Muscle of back (tissue), 11 donors: ENCODE data around the gene AOPEP. TPM values are rescaled to one million over a fixed set of nuclear protein-coding genes. Genes with fewer than 3 reads are reported as not detected.
"Not testable (repeated sequence)": the region's sequence is repeated elsewhere in the genome, so short reads cannot be mapped to it uniquely, and the experiment has no call there.

Experiments
- DNase-seq, 3 donors: peaks; one replicate each; pipeline versions ENCODE4 v3.0.0 to v3.0.0-alpha.2; 2013
- polyA plus RNA-seq, 10 donors: library from polyadenylated mRNA; unstranded; fragments of 120-200 nt; gene quantifications; one replicate each; pipeline ENCODE4 v1.2.1, GENCODE V29; 2013; ENCODE audit not compliant: insufficient read length in 10 of 10

The AOPEP gene
- polyA plus RNA-seq, 10 donors = 25.6 to 44.3 (median 32.8) TPM

DNA sequence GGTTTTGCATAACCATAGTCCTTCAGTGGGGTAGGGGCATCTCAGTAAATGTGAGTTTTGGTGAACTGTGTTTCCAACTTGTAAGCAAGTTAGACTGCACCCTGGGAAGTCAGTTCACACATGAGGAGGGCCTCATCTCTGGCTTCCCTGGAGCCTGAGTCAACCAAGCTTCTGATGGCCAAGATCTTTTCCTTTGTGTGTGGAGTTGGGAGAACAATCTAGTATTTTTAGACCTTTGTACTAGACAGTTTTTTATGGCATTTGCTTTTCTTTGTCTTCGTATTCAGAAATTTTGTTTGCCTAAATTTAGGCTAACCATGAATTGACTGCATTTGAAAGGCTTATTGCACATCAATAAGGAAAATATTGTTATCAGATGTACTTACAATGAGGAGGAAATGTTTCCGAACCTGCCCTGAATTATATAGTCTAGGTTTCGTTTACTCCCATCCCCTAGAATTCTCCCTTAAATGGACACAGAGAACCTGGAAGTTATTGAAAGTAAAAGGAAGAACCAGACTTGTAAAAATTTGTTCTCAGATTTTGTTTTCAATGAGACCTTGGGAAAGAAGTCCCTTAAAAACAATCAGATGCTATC is 204.6 kb downstream of the AOPEP start:
- no peak for DNase-seq

DNA sequence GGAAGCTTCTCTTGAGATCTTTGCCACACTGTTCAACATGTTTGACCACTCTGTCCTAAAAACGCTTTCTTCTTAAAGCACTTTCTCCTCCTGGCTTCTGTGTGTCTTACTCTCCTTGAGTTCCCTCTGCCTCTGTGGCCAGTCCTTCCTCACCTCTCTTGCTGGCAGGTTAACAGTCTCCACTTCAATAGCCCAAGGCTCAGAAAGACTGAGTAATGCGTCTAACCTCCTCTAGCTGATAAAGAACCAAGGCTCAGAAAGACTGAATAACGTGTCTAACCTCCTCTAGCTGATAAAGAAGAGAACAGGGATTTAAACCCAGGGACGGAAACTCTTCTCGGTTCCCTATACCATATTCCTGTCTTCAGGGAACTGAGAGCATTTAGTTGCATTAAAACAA is 205.2 kb downstream of the AOPEP start:
- no peak for DNase-seq

DNA sequence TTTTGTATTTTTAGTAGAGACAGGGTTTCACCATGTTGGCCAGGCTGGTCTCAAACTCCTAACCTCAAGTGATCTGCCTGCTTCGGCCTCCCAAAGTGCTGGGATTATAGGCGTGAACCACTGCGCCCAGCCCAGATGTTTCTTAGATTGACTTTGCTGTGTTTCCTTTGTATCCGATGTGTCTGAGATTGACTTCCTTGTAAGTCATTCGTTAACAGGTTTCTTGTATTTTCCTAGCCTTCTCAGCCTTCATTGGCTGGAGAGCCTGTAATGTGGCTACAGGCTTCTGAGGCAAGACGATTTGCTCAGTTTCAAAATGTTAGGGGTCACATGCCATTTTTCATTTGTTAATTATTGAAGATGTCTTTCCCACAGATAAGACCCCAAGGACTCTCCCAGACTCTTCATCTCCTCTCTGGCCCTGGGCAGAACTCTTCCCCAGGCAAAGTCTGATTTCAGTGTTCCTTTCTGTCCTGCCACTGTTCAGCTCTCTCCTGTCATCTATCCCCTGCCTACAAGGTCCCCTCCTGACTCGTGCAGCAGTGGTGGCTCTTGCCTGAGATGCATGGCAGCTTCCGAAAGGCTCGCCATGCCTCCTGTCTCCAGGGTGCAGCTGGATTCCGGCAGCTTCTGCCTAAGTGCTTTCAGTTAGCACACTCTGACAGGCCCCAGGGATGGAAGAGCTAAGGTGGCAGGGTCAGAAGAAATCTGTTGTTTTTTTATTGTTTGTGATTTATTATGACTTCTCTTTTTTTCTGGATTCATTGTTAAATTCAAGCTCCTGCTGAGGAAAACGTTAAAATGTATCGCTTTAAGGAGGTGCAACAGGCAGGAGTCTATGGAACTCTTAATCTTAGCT is 206.4 kb downstream of the AOPEP start:
- no peak for DNase-seq

DNA sequence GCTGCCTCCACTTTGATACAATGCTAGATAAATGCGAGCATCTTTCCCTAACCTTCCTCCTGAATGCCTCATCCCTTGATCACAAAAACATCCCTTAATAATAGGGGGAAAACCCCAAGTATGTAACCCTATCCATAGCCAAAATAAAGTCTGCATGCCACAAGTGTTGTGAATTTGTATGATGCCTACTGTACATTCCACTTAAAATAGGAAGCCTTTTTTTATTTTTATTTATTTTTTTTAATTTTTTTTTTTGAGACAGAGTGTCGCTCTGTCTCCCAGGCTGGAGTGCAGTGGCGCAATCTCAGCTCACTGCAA is 207.0 kb downstream of the AOPEP start:
- no peak for DNase-seq

DNA sequence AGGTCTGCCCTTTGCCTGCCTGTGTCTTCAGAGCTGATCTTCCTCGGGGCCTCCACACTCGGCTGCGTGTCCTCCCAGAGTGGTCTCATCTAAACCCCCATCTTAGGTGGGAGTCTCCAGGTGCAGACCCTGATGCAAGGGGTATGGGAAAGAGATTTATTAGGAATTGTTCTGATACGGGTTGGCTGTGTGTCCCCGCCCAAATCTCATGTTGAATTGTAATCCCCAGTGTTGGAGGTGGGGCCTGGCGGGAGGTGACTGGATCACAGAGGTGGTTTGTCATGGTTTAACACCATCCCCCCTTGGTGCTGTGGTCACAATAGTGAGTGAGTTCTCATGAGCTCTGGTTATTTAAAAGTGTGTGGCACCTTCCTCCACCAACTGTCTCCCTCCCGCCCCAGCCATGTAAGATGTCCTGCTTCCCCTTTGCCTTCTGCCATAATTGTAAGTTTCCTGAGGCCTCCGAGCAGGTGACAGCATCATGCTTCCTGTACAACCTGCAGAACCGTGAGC is 208.4 kb downstream of the AOPEP start:
- DNase-seq = no peak

DNA sequence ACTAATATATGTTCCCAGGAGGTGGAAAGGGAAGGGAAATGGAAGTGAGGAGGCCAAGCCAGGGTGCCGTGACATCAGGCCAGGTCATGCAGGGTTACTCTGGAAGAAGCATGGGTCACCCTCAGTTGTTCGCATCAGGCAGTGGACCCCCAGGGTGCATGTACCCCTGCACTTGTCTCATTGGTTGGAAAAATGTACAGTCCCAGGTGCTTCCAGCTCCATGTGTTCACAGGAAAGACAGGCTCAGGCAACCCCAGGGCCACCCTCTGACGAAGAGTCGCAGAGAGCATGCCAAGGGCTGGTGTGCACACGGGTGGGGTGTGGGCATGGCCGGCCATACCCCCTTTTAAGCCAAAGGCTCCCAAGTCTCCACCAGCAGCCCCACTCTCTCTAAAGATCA is 208.9 kb downstream of the AOPEP start:
- no peak for DNase-seq

DNA sequence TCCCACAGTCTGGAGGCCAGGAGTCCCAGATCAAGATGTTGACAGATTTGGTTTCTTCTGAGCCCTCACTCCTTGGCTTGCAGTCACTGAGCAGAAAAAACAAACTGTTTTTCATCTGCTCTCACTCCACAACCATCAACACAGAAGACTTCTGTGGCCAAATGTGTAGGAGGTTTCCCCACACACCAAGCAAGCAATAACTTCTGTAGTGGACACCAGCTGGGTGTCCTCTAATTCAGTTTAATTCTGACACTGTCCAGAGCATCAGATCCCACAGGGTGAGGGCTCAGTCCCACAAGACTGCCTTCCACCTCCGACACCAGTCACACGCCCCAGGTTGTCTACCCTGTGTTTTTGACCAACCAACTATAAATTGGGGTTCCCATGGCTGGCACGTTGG is 209.9 kb downstream of the AOPEP start:
- no peak for DNase-seq

DNA sequence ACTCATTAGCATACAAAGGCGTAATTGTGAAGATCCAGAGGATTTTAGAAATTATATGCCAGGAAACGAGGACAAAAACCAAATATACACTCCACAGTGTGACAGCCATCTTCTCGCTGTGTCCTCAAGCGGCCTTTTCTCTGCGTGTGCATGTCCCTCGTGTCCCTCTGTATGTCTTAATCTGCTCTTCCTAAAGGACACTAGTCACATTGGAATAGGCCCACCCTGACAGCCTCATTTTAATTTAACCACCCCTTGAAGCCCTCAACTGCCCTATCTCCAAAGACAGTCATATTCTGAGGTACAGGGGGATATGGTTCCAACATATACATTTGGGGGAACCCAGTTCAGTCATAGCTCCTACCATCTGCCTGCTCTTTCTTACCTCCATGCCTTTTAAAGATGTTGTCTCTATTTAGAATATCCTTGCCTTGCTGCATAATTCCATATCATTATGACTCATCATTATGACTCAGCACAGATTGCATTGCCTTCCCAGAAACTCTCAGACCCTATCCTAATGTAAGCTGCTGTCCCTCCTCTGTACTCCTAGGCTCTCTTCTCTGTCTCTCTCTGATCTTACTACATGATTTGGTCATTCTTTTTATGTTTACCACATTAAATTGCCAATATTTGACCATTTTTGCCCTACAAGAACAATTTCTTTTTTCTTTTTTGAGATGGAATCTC is 210.9 kb downstream of the AOPEP start:
- DNase-seq = peak in 1 of 3 donors; percentile 80

DNA sequence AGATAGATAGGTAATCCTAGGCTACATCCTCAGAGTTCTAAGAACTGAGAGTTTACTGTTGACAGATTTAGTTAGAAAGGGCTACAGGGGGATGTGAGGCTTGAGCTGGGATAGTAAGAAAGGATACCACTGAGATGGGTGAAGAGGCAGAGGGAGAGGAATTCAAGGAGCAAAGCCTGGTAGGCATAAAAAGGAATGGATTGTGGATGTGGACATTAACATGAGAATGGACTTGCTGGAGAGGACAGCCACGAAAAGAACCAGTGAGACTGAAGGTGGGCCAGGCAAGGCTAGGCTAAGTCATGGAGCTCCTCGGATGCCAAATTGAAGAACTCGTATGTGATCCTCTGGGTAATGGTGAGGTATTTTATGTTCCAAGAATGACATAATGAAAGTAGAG is 211.9 kb downstream of the AOPEP start:
- DNase-seq = no peak

DNA sequence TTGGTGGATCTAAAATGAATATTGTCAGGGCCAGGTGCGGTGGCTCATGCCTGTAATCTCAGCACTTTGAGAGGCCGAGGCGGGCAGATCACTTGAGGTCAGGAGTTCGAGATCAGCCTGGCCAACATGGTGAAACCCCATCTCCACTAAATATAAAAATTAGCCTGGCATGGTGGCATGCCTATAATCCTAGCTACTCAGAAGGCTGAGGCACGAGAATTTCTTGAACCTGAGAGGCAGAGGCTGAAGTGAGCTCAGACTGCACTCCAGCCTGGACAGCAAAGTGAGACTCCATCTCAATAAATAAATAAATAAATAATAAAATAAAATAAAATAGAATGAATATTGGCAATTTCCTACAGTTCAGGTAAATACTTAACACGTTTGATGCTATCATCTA is 213.8 kb downstream of the AOPEP start:
- not testable (repeated sequence) for DNase-seq

DNA sequence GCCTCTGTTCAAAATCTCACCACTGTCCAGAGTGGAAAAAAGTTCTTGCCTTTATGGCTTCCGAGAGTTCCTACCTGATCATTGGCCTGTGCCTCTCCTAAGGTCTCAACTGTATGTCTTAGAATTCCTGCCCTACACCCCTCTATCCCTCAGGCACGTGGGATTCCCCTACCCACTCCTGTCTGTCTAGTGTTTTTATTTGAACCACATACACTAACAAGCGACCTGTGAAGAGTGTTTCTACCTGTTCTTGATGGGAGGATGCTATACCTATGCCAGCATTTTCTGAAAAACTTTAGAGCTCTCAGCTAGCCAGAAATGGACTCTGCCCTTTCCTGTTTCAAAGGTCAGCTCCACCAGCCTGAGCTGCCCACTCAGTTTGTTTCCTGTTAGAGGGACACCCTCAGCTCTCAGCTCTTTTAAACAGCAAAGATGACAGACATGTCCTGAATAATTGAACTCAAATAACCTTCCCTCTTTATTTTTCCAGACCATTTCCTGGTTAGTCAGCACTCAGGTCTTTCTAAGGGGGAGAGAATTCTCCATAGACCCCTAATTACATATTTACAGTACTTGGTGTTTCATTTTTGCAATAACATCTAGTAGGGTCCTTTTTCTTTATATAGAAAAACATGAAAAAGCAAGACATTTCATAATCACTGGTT is 214.8 kb downstream of the AOPEP start:
- no peak for DNase-seq

DNA sequence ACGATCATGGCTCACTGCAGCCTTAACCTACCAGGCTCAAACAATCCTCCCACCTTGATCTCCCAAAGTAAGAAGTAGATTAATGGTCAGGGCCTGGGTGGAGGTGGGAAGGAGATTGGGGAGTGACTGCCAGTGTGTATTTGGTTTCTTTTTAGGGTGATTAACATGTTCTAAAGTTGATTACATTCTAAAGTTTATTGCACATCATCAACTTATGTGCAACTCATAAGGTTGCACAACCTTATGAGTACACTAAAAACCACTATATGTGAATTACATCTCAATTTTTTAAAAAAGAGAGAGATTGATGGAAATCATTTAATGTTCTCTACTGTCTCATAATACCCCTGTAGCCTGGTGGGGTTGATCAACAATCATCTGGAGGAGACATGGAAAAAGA is 218.1 kb downstream of the AOPEP start:
- DNase-seq = no peak

DNA sequence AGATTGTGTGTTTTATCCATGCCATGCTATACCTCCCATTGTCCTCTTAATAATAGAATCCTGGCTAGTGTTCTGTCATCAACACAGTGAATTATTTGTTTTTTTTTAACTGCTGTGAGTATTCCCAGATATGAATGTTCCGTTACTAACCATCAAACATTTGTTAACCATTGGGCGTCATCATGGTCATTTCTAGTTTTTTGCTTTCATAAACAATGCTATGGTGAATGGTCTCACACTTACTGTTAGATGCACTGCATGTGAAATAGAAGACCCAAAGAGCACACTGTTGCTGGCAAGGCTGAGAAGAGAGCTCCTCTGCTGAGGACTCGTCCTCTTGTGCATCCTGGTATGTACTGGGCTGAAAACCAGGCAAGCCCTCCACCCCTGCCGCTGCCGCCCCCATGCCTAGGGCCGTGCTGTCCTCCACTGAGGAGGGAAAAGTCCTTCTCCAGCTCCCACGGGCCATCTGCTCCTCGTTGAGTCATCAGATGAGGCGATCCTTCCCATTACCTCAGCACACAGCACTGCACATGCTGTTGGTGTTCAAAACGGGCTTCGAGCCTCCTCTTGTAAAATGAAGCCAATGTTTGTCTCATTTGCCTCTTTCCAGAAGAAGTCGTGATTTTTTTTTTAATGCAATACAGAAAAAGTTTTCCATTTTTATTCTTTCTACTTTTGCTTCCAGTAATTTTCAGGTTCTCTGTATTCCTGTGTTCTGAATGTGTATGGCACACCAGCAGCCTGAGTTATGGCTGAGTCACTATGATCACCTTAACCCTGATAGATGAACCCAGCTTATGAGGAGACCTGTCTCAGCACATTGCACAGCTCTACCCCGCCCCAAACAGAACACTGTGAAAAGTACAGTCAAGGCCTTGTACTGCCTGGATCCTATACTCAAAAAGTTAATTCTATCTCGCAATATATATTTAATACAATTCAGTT is 219.0 kb downstream of the AOPEP start:
- DNase-seq = peak; percentile 62 to 82 (median 81)

DNA sequence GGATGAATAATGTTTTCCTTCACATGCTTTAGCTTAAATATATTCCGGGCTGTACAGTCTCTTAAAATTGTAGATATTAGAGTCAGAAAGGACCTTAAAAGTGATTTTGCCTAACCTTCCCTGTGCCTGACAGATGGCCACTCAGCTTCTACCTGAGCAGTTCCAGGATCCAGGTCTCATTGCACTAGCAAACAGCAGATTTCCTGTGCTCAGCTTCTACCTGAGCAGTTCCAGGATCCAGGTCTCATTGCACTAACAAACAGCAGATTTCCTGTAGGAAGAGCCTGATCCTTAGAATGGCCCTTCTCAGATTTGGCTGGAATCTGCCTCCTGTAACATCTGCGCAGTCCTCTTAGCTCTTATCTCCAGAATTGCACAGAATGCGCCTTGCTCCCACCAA is 219.8 kb downstream of the AOPEP start:
- no peak for DNase-seq

DNA sequence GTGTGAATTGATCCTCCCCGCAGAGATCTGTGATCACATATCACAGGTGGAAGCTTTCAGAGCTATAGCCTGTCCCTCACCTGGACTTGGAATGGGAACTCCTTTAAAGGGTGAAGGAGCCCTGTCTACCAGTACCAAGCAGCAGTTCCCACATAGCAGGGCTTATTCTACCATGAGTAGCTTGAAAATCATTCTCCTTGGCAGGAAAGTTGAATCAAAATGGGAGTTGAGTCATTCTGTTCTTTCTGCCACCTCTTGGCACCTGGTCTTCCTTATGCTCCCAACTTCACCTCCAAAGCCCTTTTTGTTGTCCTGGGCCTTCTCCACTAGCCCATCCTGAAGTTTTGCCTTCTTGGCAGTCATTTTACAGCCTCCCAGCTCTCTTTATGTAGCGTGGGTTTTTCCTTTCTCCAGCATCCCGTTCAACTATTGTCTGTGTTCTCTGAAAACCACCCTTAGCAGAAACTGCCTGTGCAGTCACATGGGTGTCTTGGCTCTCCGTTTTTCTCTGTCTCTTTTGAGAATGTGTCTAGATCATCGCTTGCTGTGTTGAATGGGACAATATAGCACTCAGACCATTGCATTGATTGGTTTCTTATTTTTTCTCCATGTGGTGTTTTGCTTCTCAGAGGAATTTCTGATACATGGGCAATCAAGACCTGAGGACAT is 222.2 kb downstream of the AOPEP start:
- no peak for DNase-seq

DNA sequence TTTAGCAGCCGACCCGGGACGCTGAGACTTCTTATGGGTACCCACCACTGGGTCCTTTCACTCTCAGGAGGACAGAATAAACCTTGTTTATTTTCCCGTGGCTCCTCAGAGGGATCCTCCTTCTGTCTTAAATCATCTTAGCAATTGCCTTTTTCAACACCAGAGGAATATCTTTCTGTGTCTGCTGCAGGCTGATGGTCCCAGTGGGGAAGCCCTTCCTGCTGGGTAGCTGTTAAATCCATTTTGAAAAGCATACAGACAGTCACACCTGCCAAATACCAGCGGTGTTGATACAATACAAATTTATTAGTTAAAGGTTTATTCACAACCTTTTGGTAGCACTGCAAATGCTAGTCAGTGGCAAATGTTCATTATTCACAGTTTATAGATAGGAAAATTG is 222.9 kb downstream of the AOPEP start:
- DNase-seq = no peak

DNA sequence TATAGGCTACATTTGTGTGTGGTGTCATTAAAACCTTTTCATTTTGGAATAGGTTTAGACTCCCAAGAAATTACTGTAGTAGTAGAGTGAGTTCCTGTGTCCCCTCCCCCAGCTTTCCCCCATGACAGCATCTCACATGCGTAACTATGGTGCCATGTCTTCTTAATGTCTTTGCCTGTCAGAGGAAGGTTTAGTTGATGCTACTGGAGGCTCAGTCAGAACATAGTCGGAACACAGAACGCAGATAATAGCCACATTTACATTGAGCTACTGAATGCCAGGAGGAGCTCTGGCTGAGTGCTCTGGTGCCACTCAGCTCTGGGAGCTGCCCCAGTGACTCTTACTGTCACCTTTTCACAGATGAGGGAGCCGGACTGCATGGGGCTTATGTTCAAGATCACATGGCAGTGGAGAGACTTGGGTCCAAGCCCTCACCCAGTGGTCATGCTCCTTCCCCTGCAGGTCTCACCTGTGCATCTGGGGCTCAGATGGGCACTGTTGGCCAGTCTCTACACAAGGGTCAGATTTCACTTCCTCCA is 223.6 kb downstream of the AOPEP start:
- no peak for DNase-seq

DNA sequence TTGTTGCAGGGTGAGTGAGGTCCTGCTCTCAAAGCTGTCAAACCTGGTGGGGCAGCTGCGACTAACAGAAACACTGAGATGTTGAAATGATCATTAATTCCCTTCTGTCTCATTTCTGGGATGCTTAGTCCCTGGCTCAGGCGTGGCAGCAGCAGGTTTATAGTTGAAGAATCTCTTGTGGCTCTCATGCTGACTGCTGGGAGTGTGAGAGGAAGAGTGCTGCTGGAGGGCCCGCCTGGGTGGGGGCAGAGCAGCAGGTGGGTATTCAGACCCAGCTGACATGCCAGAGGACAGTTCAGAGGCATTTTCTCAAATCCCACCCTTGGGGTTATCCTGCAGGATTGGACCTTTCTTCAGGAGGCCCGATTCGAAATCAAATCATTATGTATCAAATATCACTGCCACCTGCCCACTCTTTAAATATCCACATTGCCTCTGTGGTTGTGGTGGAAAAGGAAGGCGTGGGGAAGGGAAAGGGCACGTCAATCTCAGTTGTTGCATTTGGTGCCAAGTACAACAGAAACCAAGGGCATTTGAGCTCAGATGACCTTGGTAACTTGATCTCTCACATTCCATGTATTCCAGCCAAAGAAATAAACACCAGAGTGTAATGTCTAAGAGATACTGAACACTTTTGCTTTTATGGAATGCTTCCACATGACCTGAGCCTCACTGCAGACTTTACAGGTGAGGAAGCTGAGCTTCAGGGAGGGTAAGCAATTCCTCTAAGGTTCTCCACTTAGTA is 224.3 kb downstream of the AOPEP start:
- no peak for DNase-seq

DNA sequence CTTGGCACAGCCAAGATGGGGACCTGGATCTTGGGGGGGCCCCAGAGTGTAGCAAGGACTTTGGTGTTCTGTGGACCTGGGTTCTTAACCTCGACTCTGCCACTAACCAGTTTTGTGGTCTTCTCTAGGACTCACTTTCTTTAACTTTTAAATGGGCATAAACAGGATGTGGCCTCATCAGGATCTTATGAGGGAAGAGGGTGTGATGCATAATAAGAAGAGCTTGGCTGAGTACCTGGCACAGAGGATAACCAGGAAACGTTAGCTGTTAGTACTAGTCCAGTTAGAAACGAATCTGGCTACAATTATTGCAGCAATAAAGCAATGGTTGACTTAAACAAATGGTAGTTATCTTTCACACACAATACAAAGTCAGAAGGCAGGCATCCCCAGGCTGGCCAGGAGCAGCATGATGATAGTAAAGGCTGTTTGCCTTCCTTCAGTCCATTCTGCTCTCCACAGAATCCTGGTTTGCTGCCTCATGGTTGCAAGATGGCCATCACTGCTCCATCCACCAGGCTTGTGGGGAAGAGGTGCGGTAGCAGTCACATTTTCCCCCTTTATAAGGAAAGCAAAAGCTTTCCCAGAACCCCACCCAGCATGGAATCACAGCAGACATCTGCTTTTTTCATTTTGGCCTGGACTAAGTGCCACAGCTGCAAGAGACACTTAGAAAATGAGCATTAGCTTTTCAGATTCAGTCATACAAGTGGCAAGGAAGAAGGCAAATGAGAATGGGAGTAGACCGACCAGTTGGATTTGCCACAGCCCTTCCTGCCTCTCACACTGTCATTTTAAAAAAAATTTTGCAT is 225.0 kb downstream of the AOPEP start:
- peak in 1 of 3 donors; percentile 58 for DNase-seq
